ENCODE measurements around the gene LRRC23. TPM values are rescaled to one million over a fixed set of nuclear protein-coding genes. Genes with fewer than 3 reads are reported as not detected.

LRRC23 gene
- total and polyA plus RNA-seq, 2 of the 4 experiments (the other 2 are of a cell fraction), result 11.1 to 11.4 TPM

GRCh38 chr12:6872073-6873048 lies 32.3 kb upstream of the LRRC23 start:
- Histone ChIP-seq H3K4ac (ENCODE audit: low read depth, low read length) (peak overlapping the region; percentile 87), H2BK15ac (ENCODE audit: low read depth, low read length) (no peak overlapping the region), H3K56ac (ENCODE audit: extremely low read depth, insufficient read depth, low read length) (peak overlapping the region; percentile 62; the same call in 1 of the 2 replicates), H4K91ac (ENCODE audit: insufficient read depth, low read depth, low read length) (peak overlapping the region; percentile 52), H2BK5ac (ENCODE audit: low read depth, low read length, poor library complexity, severe bottlenecking) (peak overlapping the region; percentile 63), H3K23ac (ENCODE audit: low read depth, low read length) (peak overlapping the region; percentile 54), H3K9ac (ENCODE audit: low read depth, low read length) (peak overlapping the region; percentile 94), H3K4me1 (ENCODE audit: control insufficient read depth, insufficient read depth, low read length) (peaks cover 15% of the 10 kb centered on the region), H3K4me3 (ENCODE audit: insufficient read depth, low read depth, low read length) (peak overlapping the region; percentile 95), H4K20me1 (ENCODE audit: insufficient read depth, low read length) (peaks cover 51% of the 10 kb centered on the region), H4K5ac (ENCODE audit: low read depth, low read length) (no peak overlapping the region), H3K36me3 (ENCODE audit: control insufficient read depth, insufficient read depth, low read length) (peaks cover 36% of the 10 kb centered on the region), H4K8ac (ENCODE audit: low read depth in 2 of 2, low read length in 2 of 2) (peak overlapping the region; percentile 40 to 61; a peak in 1 of 4 replicates), H3K27ac (ENCODE audit: insufficient read depth, low read length) (peak overlapping the region; percentile 91), H3K27me3 (ENCODE audit: control insufficient read depth, insufficient read depth, low read length) (no peaks in the 10 kb centered on the region), H2AFZ (replicated peaks; ENCODE audit: low read length, poor library complexity) (peak overlapping the region; percentile 87), H3K9me1 (ENCODE audit: insufficient read depth, low read length) (no peaks in the 10 kb centered on the region), H2AK5ac (ENCODE audit: low read depth, low read length) (peak overlapping the region; percentile 84), H2BK20ac (ENCODE audit: low read depth, low read length) (no peak overlapping the region), H3K18ac (ENCODE audit: low read depth, low read length) (no peak overlapping the region; the same call in 1 of the 2 replicates), H3K4me2 (ENCODE audit: low read depth, low read length) (peak overlapping the region; percentile 92), H2AK9ac (replicated peaks; ENCODE audit: low read depth, low read length, poor library complexity) (peak overlapping the region; percentile 97), H2BK120ac (ENCODE audit: low read depth, low read length) (peak overlapping the region; percentile 33; the same call in 1 of the 2 replicates), H3K9me3 (ENCODE audit: control insufficient read depth, insufficient read depth, low read length) (no peaks in the 10 kb centered on the region), H3K14ac (replicated peaks; ENCODE audit: low read depth, low read length) (peak overlapping the region; percentile 77), H3K79me1 (ENCODE audit: low read depth in 1 of 2, low read length in 2 of 2) (peaks cover 32 to 67% of the 10 kb centered on the region in 2 experiments)
- dilution Hi-C loops (cut with HindIII; ENCODE audit: low sequenced_read_pairs, unreplicated experiment) (no loop called here), in situ Hi-C loops (cut with MboI; ENCODE audit: low sequenced_read_pairs) (no loop called here), intact Hi-C loops (cut with micrococcal nuclease) (loop anchor here (1.0 to 5.0 kb wide), 3 partner anchors 19 to 240 kb away; no protein-coding TSS in a partner anchor)
- 3% methylated on average over 11 of the region's 40 CpGs; no CpG with 5 or more reads in 1 of the 2 experiments for WGBS, 2 experiments (ENCODE audit: extremely low coverage in 2 of 2, insufficient read length in 1 of 2)
- ATAC-seq (ENCODE audit: low read depth), result peak; percentile 48
- ChIA-PET POLR2A (ENCODE audit: unreplicated experiment) (interaction anchor here (1.0 to 1.9 kb wide), 2 partner anchors 19 to 72 kb away, joined by 4 to 12 read pairs; no protein-coding TSS in a partner anchor), CTCF (interaction anchor here (0.6 to 3.0 kb wide), 14 partner anchors 9 to 146 kb away, joined by 3 to 17 read pairs (median 3); partner anchors contain the start of genes CDCA3, LPCAT3, MLF2 and USP5)
- BruUV-seq (replicated peaks), result no TSS peak
- peak; percentile 64 for DNase-seq
- TF ChIP-seq NFE2L2 (IDR thresholded peaks at IDR 0.05; ENCODE audit: low read depth, low read length) (no peak), CEBPB (IDR thresholded peaks at IDR 0.05; ENCODE audit: low read depth, low read length) (no peak), MAFK (IDR thresholded peaks at IDR 0.05; ENCODE audit: low read depth, low read length) (no peak), RFX5 (IDR thresholded peaks at IDR 0.05; ENCODE audit: low read depth, low read length) (no peak), CTCF (conservative IDR thresholded peaks at IDR 0.05; ENCODE audit: low read depth, low read length) (peak; percentile 89), USF2 (IDR thresholded peaks at IDR 0.05; ENCODE audit: low read depth, low read length) (no peak; the same call in 1 of the 2 replicates), CHD1 (IDR thresholded peaks at IDR 0.05; ENCODE audit: low read depth, low read length) (no peak), POLR2A (IDR thresholded peaks at IDR 0.05; ENCODE audit: low read depth, low read length) (no peak), BHLHE40 (IDR thresholded peaks at IDR 0.05; ENCODE audit: low read depth, low read length) (peak; percentile 10; the same call in 1 of the 2 replicates), SMC3 (IDR thresholded peaks at IDR 0.05; ENCODE audit: low read depth, low read length) (peak; percentile 39), MAZ (IDR thresholded peaks at IDR 0.05; ENCODE audit: borderline replicate concordance, low read depth, low read length) (peak; percentile 62; the same call in 1 of the 2 replicates), RCOR1 (IDR thresholded peaks at IDR 0.05; ENCODE audit: insufficient replicate concordance, low read length) (no peak), MXI1 (IDR thresholded peaks at IDR 0.05; ENCODE audit: borderline replicate concordance, low read depth, low read length) (peak; percentile 96), FOS (IDR thresholded peaks at IDR 0.05; ENCODE audit: low read depth, low read length) (no peak)
